Measurements from ENCODE around the gene CYB5RL.

GRCh38 chr1:54173681-54174080 lies 26.1 kb downstream of the CYB5RL start:
- TF ChIP-seq POLR2A (IDR thresholded peaks at IDR 0.05): no peak
- TF ChIP-seq, protein P1, sequence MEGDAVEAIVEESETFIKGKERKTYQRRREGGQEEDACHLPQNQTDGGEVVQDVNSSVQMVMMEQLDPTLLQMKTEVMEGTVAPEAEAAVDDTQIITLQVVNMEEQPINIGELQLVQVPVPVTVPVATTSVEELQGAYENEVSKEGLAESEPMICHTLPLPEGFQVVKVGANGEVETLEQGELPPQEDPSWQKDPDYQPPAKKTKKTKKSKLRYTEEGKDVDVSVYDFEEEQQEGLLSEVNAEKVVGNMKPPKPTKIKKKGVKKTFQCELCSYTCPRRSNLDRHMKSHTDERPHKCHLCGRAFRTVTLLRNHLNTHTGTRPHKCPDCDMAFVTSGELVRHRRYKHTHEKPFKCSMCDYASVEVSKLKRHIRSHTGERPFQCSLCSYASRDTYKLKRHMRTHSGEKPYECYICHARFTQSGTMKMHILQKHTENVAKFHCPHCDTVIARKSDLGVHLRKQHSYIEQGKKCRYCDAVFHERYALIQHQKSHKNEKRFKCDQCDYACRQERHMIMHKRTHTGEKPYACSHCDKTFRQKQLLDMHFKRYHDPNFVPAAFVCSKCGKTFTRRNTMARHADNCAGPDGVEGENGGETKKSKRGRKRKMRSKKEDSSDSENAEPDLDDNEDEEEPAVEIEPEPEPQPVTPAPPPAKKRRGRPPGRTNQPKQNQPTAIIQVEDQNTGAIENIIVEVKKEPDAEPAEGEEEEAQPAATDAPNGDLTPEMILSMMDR (IDR thresholded peaks at IDR 0.05): no peak

Data from stomach (tissue), 4 donors.